OCI-LY3 (cell line): ENCODE data around the gene SCYGR5.
"Not testable (repeated sequence)": the region's sequence is repeated elsewhere in the genome, so short reads cannot be mapped to it uniquely, and the experiment has no call there.

Experiments
- EZH2phosphoT487 ChIP-seq: fragments of 200-600 bp; shearing (Covaris generic); IDR thresholded peaks from 2 replicates; pipeline ENCODE4 v1.6.1; 2018; ENCODE audit warnings: antibody characterized with exemption, mixed run types, low read depth
- TF ChIP-seq, protein P1 (sequence below): fragments of 200-600, 300-600 bp; sonication (generic); IDR thresholded peaks from 2 replicates; pipeline ENCODE4 v1.5.1; 2014; ENCODE audit warnings: antibody characterized with exemption, low read length, low read depth

DNA sequence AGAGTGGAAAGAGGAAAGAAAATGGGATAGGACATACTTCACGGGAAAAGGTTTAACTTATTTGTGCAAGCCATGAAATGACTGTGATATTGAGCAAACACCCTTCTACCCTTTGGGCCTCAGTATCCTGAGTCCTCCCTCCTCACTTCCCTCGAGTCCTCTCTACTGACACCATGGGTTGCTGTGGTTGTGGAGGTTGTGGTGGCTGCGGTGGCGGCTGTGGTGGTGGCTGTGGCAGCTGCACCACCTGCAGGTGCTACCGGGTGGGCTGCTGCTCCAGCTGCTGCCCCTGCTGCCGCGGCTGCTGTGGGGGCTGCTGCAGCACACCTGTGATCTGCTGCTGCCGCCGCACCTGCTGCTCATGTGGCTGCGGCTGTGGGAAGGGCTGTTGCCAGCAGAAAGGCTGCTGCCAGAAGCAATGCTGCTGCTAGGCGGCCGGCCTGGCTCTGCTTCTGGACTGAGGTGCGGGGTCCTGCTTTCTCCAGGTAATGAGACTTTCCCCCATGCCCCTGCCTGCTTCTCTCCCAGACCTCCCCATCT, at the start of gene SCYGR5:
- TF ChIP-seq, protein P1, sequence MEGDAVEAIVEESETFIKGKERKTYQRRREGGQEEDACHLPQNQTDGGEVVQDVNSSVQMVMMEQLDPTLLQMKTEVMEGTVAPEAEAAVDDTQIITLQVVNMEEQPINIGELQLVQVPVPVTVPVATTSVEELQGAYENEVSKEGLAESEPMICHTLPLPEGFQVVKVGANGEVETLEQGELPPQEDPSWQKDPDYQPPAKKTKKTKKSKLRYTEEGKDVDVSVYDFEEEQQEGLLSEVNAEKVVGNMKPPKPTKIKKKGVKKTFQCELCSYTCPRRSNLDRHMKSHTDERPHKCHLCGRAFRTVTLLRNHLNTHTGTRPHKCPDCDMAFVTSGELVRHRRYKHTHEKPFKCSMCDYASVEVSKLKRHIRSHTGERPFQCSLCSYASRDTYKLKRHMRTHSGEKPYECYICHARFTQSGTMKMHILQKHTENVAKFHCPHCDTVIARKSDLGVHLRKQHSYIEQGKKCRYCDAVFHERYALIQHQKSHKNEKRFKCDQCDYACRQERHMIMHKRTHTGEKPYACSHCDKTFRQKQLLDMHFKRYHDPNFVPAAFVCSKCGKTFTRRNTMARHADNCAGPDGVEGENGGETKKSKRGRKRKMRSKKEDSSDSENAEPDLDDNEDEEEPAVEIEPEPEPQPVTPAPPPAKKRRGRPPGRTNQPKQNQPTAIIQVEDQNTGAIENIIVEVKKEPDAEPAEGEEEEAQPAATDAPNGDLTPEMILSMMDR, result not testable (repeated sequence)
- TF ChIP-seq EZH2phosphoT487, result not testable (repeated sequence)
